ENCODE results near the gene LAMC2.

The LAMC2 gene

GRCh38 chr1:183173828-183174227, 12.2 kb upstream of the LAMC2 start:
- DNase-seq (ENCODE audit: low read depth): no peak

GRCh38 chr1:183175631-183176030, 10.4 kb upstream of the LAMC2 start:
- no peak for DNase-seq (ENCODE audit: low read depth)

GRCh38 chr1:183178545-183178944, 7.5 kb upstream of the LAMC2 start:
- no peak for DNase-seq (ENCODE audit: low read depth)

GRCh38 chr1:183179033-183179432, 7.0 kb upstream of the LAMC2 start:
- DNase-seq (ENCODE audit: low read depth): no peak

GRCh38 chr1:183180218-183180617, 5.8 kb upstream of the LAMC2 start:
- no peak for DNase-seq (ENCODE audit: low read depth)

GRCh38 chr1:183180634-183181056, 5.4 kb upstream of the LAMC2 start:
- DNase-seq (ENCODE audit: low read depth): no peak

GRCh38 chr1:183186841-183187240, 777 bp downstream of the LAMC2 start:
- no peak for DNase-seq (ENCODE audit: low read depth)

GRCh38 chr1:183188240-183188639, 2.2 kb downstream of the LAMC2 start:
- DNase-seq (ENCODE audit: low read depth): no peak

GRCh38 chr1:183191833-183192232, 5.8 kb downstream of the LAMC2 start:
- no peak for DNase-seq (ENCODE audit: low read depth)

GRCh38 chr1:183193963-183194525, 8.0 kb downstream of the LAMC2 start:
- DNase-seq (ENCODE audit: low read depth): no peak

- no peak for DNase-seq (ENCODE audit: low read depth)
These were observed 8.6 kb downstream of the LAMC2 start for GRCh38 chr1:183194527-183195141.

- DNase-seq (ENCODE audit: low read depth): no peak
These were observed 9.1 kb downstream of the LAMC2 start for GRCh38 chr1:183195142-183195574.

- DNase-seq (ENCODE audit: low read depth): no peak
These were observed 11.7 kb downstream of the LAMC2 start for GRCh38 chr1:183197762-183198161.

- DNase-seq (ENCODE audit: low read depth): no peak
These were observed 12.4 kb downstream of the LAMC2 start for GRCh38 chr1:183198463-183198862.

- DNase-seq (ENCODE audit: low read depth): no peak
These were observed 13.2 kb downstream of the LAMC2 start for GRCh38 chr1:183199304-183199703.

- DNase-seq (ENCODE audit: low read depth): no peak
These were observed 14.4 kb downstream of the LAMC2 start for GRCh38 chr1:183200451-183200850.

GRCh38 chr1:183203094-183203493, 17.0 kb downstream of the LAMC2 start:
- DNase-seq (ENCODE audit: low read depth): no peak

- DNase-seq (ENCODE audit: low read depth): no peak
These were observed 19.2 kb downstream of the LAMC2 start for GRCh38 chr1:183205196-183205781.

GRCh38 chr1:183206538-183207122, 20.6 kb downstream of the LAMC2 start:
- no peak for DNase-seq (ENCODE audit: low read depth)

GRCh38 chr1:183209533-183210158, 23.6 kb downstream of the LAMC2 start:
- no peak for DNase-seq (ENCODE audit: low read depth)

GRCh38 chr1:183210681-183211080, 24.6 kb downstream of the LAMC2 start:
- no peak for DNase-seq (ENCODE audit: low read depth)

- no peak for DNase-seq (ENCODE audit: low read depth)
These were observed 26.8 kb downstream of the LAMC2 start for GRCh38 chr1:183212870-183213269.
